Measurements from ENCODE around the gene LMO2.

The LMO2 gene

DNA sequence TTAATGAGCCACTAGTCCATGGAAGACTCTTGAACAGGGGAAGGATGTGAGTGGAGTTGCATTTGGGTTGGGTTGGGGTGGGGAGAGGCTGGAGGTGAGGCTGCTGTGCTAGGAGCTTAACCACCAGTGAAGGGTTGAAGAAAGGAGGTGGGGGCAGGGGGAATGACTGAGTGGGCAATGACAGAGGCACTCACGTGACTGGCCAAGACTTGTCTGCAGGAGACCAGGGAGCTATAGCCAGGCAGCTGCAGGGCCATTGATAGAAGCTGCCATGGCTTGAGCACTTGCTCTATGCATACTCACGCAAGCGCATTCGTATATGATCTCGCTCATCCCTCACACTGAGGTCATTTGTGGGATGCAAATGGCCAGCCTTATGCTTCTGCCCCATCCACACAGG is 4.0 kb downstream of the LMO2 start:
- no peak for DNase-seq (ENCODE audit: low spot score)

GRCh38 chr11:33885338-33886005 is 6.4 kb downstream of the LMO2 start:
- no peak for DNase-seq (ENCODE audit: low spot score)

GRCh38 chr11:33884601-33885000 is 7.3 kb downstream of the LMO2 start:
- no peak for DNase-seq (ENCODE audit: low spot score)

DNA sequence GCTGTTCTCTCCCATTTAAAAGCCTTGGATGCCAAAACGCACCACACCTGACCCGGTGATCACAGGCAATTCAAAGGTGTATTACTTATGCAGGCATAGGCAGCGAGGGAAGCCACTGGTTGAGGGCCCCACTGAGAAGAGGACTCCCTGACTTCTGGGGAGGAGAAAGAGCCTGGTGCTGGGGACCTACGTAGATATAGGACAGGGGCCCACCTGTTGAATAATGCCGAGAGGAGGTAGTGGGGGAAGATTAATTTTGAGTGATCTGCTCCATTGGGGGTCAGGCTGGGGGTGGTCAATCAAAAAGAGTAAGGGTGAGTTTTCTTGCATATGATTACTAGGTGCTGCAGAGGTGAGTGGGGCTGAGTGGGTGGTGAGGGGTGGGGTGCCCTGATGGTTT is 7.8 kb downstream of the LMO2 start:
- DNase-seq (ENCODE audit: low spot score) = no peak

GRCh38 chr11:33881651-33882503 is 10.0 kb downstream of the LMO2 start:
- no peak for DNase-seq (ENCODE audit: low spot score)

DNA sequence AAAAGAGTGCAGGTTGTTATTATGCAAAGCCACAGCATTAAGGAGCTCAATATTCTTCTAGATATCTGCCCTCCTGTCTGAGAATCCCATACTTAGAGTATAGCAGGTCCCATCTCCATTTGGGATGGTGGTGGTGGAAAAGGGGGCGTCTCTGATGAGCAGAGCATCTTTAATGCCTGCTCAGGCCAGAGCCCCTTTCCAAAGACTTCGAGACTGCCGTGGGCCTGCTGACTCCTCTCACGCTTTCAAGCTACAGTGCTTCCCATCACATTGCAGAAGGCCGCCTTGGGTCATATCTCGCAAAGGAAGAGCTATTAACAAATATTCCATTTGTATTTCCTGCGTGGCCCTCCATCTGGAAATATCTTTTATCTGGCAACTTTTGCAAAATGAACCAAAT is 10.9 kb downstream of the LMO2 start:
- DNase-seq (ENCODE audit: low spot score) = no peak

GRCh38 chr11:33879375-33879774 is 12.5 kb downstream of the LMO2 start:
- DNase-seq (ENCODE audit: low spot score) = no peak

DNA sequence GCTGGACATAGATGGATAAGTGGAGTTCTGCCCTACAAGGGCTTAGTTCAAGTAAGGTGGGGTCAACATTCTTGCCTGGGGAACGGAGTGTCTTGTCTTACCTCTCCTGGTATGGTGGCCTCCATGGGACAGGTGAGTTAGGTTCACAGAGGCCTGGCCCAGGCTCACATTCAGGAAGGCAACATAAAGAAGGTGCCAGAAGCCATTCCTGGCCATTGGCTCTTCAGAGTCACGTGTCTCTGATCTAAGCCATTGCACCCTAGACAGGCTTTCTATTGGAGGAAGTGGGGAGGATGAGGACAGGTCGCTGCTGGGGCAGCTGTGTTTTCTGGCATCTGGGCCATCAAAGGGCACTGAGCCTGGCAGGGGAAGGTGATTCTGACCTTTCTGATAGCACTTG is 14.8 kb downstream of the LMO2 start:
- DNase-seq (ENCODE audit: low spot score) = no peak

DNA sequence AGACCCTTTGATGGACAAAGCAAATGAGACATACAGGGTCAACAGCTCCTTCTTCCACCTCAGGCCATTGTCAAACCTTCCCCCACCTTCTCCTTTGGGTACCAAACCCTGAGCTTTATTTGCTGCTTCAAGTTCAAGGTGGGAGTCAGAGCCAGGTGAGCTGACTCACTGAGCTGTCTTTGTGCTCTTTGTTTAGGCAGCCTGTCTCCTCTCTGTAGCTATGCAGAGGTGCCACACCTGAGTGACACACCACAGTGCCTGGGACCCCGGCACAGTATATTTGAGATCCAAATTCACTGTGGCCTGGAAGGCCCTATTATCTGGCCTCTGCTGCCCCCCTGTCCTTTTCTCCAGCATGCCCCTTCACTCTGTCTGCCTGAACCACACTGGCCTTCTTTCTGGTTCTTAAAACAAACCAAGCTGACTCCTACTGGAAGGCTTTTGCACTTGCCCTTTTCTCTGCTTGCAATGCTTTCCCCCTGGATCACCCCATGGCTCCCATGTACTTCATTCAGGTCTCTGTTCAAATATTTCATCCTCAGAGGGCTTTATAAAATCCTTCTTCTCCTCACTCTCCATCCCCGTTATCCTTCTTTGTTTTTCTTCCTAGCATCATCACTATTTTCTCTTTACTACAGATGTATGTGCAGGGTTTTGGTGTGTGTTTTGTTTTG is 16.1 kb downstream of the LMO2 start:
- no peak for DNase-seq (ENCODE audit: low spot score)

GRCh38 chr11:33874910-33875490 is 16.9 kb downstream of the LMO2 start:
- no peak for DNase-seq (ENCODE audit: low spot score)

- no peak for DNase-seq (ENCODE audit: low spot score)
Measured at GRCh38 chr11:33874433-33874832, 17.4 kb downstream of the LMO2 start.

GRCh38 chr11:33869481-33870422 is 22.1 kb downstream of the LMO2 start:
- peak; percentile 78 for DNase-seq (ENCODE audit: low spot score)

GRCh38 chr11:33868647-33869461 is 23.0 kb downstream of the LMO2 start:
- DNase-seq (ENCODE audit: low spot score) = no peak

DNA sequence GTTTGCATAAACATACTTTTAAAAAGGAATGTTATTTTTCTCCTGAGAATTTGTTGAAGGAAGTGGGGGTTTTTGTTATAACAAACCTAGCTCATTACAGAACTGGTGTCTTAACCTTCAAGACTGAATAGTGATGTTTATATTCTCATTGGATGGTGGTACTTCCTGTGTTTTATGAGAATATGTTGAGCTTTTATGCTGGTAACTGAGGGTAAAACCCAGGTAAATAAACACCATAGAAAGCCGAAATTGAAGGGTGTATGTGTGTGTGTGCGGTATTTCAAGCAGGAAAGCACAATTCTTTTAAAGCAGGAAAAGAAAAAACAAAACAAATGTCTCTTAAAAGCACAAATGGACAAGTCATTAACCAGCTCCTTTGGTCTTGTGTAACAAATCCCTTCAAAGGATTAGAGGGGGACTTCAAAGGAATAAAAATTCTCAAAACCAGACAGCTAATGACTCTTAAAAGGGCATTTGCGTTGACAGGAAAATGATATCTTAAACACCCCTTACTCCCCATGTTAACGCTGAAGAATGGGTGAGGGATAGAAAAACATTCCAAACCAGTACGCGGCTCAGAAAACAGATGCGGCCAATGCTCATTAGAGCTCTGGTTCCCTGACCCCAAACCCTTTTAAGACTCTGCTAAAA is 23.8 kb downstream of the LMO2 start:
- peak; percentile 37 for DNase-seq (ENCODE audit: low spot score)

GRCh38 chr11:33867561-33867960 is 24.3 kb downstream of the LMO2 start:
- peak; percentile 62 for DNase-seq (ENCODE audit: low spot score)

DNA sequence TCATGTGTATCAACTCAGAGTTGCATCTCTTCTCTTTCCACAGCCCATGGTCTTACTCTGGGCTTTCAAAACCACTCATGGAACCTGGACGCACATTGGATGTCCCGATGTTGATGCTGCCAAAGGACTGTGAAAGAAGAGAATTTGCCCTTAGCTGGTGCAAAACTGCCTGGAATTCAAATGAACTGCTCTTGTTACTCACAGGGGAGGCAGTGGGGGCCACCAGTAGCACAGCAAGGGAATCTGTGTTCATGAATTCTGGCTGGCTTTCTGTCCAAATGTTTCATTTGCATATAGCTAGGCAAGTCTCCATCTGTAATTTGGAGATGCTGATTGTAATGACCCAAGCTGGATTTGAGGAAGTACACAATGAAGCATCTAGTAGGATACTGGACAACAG is 24.9 kb downstream of the LMO2 start:
- DNase-seq (ENCODE audit: low spot score) = peak; percentile 23

GRCh38 chr11:33864479-33864878 is 27.4 kb downstream of the LMO2 start:
- DNase-seq (ENCODE audit: low spot score) = no peak

DNA sequence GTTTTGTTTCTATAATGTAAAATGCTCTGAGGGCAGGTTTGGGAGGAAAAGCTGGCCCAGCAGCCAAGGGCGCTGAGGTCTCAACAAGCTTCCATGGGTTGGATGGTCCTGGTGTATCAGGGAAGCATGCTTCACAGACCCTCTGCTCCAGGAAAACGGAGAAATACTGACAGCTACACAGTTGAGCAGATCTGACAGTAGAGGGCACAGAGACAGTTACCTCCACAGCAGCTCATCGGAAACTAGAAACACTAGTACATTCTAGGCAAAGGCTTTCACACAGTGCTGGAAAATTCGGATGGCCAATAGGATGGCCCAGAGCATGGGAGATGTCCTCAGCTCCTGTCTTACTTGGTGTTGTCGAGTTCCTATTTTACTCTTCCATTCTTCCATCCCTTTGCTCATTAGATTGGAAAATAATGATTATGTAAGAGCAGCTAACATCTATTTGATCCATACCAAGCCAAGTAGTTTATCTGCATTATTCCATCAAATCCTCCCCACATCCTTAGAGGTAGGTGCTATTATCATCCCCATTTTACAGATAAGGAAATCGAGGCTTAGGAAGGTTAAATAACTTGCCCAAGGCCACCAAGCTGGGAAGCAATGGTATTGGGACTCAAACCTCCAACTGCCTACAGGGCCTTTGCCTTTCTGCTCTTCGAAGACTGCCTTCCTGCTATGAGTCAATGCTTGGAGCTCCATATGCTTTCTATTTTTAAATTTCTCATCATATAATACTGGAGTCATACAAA is 28.3 kb downstream of the LMO2 start:
- no peak for DNase-seq (ENCODE audit: low spot score)

- no peak for DNase-seq (ENCODE audit: low spot score)
Measured at GRCh38 chr11:33861941-33862589, 29.8 kb downstream of the LMO2 start.

Measured in pons (tissue), 1 donor.